D721Med (cell line): ENCODE results near the gene RFPL4A.
"Not testable (repeated sequence)": the region's sequence is repeated elsewhere in the genome, so short reads cannot be mapped to it uniquely, and the experiment has no call there.

ENCODE experiments used
- DNase-seq: peaks from one replicate; pipeline ENCODE4 v3.0.0; 2011; ENCODE audit warnings: low spot score; ENCODE audit not compliant: insufficient read length
- FAIRE-seq: peaks from 2 replicates; lab custom pipeline; 2011; peaks lifted over from hg19 to GRCh38; lab: Jason Lieb, UNC
- TF ChIP-seq, protein P1 (sequence below): IDR thresholded peaks from 2 replicates; pipeline ENCODE4 v1.5.1; 2012; ENCODE audit warnings: mild to moderate bottlenecking, control low read depth; ENCODE audit not compliant: insufficient read depth; ENCODE audit errors: missing control alignments

Gene RFPL4A

DNA sequence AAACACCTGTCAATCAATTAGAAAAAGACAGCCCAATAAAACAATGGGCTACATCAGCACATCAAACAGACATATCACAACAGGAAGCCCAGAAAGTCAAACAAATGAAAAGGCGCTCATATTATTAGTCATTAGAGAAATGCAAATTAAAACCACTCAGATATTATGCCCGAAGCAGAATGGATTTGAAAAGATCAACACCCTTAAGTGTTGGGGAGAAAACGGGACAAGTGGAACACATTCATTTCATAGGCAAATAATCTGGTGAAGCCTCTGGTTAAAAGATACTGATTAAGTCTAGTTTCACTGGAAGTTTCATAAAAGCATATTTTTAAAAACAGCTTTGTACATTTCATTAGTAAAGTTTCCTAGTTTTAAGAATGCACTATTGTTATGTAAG is 38.1 kb upstream of the RFPL4A start:
- TF ChIP-seq, protein P1, sequence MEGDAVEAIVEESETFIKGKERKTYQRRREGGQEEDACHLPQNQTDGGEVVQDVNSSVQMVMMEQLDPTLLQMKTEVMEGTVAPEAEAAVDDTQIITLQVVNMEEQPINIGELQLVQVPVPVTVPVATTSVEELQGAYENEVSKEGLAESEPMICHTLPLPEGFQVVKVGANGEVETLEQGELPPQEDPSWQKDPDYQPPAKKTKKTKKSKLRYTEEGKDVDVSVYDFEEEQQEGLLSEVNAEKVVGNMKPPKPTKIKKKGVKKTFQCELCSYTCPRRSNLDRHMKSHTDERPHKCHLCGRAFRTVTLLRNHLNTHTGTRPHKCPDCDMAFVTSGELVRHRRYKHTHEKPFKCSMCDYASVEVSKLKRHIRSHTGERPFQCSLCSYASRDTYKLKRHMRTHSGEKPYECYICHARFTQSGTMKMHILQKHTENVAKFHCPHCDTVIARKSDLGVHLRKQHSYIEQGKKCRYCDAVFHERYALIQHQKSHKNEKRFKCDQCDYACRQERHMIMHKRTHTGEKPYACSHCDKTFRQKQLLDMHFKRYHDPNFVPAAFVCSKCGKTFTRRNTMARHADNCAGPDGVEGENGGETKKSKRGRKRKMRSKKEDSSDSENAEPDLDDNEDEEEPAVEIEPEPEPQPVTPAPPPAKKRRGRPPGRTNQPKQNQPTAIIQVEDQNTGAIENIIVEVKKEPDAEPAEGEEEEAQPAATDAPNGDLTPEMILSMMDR: no peak
- DNase-seq: no peak
- no peak for FAIRE-seq

DNA sequence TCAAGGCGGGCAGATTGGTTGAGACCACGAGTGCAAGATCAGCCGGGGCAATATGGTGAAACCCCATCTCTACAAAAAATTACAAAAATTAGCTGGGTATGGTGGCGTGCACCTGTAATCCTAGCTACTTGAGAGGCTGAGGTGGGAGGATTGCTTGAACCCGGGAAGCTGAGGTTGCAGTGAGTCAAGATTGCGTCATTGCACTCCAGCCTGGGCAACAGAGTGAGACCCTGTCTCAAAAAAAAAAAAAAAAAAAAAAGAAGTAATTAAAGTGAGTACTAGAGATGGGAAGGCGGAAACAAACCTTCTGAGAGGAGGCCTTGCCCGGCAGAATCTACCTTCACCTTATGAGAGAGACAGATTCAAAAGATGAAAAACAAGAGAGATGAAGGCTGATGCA is 35.4 kb upstream of the RFPL4A start:
- no peak for FAIRE-seq
- TF ChIP-seq, protein P1: no peak
- DNase-seq: no peak

DNA sequence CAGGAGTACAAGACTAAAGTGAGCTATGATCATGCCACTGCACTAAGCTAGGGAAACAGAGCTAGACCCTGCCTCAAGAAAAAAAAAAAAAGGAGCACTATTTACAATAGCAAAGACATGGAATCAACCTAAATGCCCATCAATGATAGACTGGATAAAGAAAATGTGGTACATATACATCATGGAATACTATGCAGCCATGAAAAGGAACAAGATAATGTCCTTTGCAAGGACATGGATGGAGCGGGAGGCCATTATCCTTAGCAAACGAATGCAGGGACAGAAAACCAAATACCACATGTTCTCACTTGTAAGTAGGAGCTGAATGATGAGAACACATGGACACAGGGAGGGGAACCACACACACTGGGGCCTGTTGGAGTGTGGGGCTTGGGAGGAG is 28.5 kb upstream of the RFPL4A start:
- not testable (repeated sequence) for DNase-seq, FAIRE-seq

GRCh38 chr19:55738302-55738701 is 20.6 kb upstream of the RFPL4A start, which contains the start of gene NLRP9:
TSS of gene NLRP9 (minus strand) at chr19:55738402. CDS start at chr19:55738374, 28 bp downstream.
- TF ChIP-seq, protein P1: no peak
- FAIRE-seq (no peak), DNase-seq (no peak)

DNA sequence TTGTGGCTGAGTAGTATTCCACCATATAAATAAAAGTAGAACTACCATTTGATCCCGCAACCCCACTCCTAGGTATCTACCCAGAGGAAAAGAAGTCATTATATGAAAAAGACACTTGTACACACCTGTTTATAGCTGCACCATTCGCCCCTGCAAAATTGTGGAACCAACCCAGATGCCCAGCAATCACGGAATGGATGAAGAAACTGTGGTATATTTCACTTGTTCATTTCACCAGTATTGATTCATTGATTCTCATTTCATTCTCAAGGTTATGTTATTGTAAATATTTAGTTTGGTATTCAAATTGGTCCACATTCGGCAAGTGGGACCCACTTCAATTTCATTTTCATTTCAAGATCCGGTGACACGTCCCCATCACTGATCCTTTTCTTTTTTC is 8.2 kb upstream of the RFPL4A start:
- TF ChIP-seq, protein P1: no peak
- FAIRE-seq: no peak
- DNase-seq: no peak

DNA sequence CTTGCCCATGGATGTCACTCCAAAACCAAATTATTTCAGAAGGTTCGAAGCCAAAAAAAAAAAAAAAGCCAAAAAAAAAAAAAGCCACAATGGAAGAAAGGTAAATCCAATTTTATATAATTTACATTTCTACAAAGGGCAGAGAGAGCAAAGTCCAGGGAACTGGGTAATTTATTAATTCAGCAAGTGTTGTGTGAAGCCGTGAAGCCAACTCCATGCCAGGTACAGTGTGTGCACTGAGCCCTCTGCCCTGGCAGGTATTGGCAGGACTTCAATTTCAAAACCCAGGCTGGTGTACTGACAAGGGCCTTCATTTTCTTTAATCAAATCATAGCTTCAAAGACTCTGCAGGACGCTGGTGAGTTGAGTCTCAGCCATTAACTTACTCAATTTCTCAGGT is 5.5 kb upstream of the RFPL4A start:
- FAIRE-seq: no peak
- TF ChIP-seq, protein P1: no peak
- no peak for DNase-seq

- not testable (repeated sequence) for FAIRE-seq, DNase-seq
Measured at GRCh38 chr19:55756808-55757207, 2.1 kb upstream of the RFPL4A start.

GRCh38 chr19:55766466-55766865 is 7.6 kb downstream of the RFPL4A start:
- TF ChIP-seq, protein P1: no peak
- no peak for FAIRE-seq
- DNase-seq: no peak

DNA sequence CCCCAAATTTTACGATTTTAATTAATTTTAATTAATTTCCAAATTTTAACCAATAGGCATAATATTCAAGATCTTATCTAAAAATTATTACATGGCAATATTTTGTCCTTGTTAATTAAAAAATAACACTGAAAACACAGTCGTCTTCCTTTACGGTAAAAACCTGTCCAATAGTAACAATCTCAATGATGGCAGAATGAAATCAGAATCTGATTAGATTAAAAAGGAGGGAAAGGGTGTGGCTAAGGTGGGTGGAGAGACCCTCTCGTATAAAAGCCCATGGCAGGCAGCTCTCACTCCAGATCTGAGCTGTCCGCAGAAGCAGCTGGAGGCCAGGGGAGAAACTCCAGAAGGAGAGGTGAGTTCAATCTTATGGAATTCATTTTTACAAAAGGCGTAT is 9.9 kb downstream of the RFPL4A start, which contains the start of gene RFPL4AL1:
RFPL4AL1 (plus strand) TSS at position 301 of the 400 bp plus-strand sequence. CDS start 2,687 bp downstream, outside the sequence.
- FAIRE-seq, DNase-seq: not testable (repeated sequence)

DNA sequence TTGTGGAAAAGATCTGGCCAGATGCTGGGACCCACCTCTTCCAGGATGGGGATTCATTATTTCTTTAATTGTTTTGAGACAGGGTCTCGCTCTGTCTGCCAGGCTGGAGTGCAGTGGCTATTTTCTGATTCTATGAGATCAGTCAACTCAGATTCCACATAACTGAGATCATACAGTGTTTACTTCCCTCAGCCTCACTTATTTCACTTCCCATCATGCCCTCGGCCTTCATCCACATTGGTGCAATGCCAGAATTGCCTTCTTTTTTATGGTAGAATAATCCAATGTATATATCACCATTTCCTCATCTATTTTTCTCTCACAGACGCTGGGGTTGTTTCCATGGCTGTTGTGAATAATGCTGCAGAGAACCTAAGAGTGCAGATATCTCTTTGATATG is 10.7 kb downstream of the RFPL4A start:
- FAIRE-seq, DNase-seq: not testable (repeated sequence)
